GM18870 (cell line): ENCODE measurements around the gene FNTB.

Experiments used
- ATAC-seq: cut with Tn5 transposase; IDR thresholded peaks from one replicate; pipeline ENCODE4 v1.9.1; 2021; ENCODE audit warnings: moderate library complexity; ENCODE audit not compliant: unreplicated experiment

Gene FNTB

GRCh38 chr14:65044596-65044959 is 57.9 kb downstream of the FNTB start:
- no peak for ATAC-seq

- ATAC-seq: no peak
Observed at GRCh38 chr14:65045006-65045405, 58.3 kb downstream of the FNTB start.

GRCh38 chr14:65045709-65046108 is 59.0 kb downstream of the FNTB start:
- no peak for ATAC-seq

GRCh38 chr14:65052832-65053231 is 66.1 kb downstream of the FNTB start:
- no peak for ATAC-seq

- no peak for ATAC-seq
Observed at GRCh38 chr14:65053466-65053865, 66.8 kb downstream of the FNTB start.

- ATAC-seq: no peak
Observed at GRCh38 chr14:65054471-65055085, 67.9 kb downstream of the FNTB start.

GRCh38 chr14:65057695-65058094 is 71.0 kb downstream of the FNTB start:
- ATAC-seq: no peak

- no peak for ATAC-seq
Observed at GRCh38 chr14:65062096-65063075, 75.7 kb downstream of the FNTB start.

GRCh38 chr14:65065719-65066118 is 79.0 kb downstream of the FNTB start:
- no peak for ATAC-seq

- ATAC-seq: no peak
Observed at GRCh38 chr14:65069874-65070413, 83.2 kb downstream of the FNTB start.

- ATAC-seq: no peak
Observed at GRCh38 chr14:65070471-65070976, 83.8 kb downstream of the FNTB start.

GRCh38 chr14:65071544-65071943 is 84.8 kb downstream of the FNTB start:
- ATAC-seq: no peak

- ATAC-seq: no peak
Observed at GRCh38 chr14:65072256-65072655, 85.6 kb downstream of the FNTB start.

GRCh38 chr14:65072937-65073336 is 86.2 kb downstream of the FNTB start:
- ATAC-seq: no peak

- ATAC-seq: no peak
Observed at GRCh38 chr14:65073605-65074201, 87.0 kb downstream of the FNTB start.

- no peak for ATAC-seq
Observed at GRCh38 chr14:65074449-65075150, 87.9 kb downstream of the FNTB start.

GRCh38 chr14:65075628-65076325 is 89.1 kb downstream of the FNTB start:
- ATAC-seq: no peak

GRCh38 chr14:65077318-65077717 is 90.6 kb downstream of the FNTB start:
- no peak for ATAC-seq

GRCh38 chr14:65079201-65079600 is 92.5 kb downstream of the FNTB start:
- ATAC-seq: no peak

- no peak for ATAC-seq
Observed at GRCh38 chr14:65079768-65080167, 93.1 kb downstream of the FNTB start.
